Fibroblast of lung (primary cell): ENCODE measurements around the gene C12orf43.

Experiments
- CTCF ChIP-seq, 2 donors: IDR thresholded peaks in 1 of 2; conservative IDR thresholded peaks in 1 of 2; 1 replicate in 1 of 2; 2 replicates in 1 of 2; pipeline ENCODE4 v1.5.1; 2011 to 2012; ENCODE audit warnings: low read length in 2 of 2, control low read depth in 1 of 2, inconsistent platforms in 1 of 2, low read depth in 1 of 2, mild to moderate bottlenecking in 1 of 2
- EZH2 ChIP-seq: IDR thresholded peaks from 2 replicates; pipeline ENCODE4 v1.5.1; 2012; ENCODE audit warnings: low read length, control low read depth, mild to moderate bottlenecking; ENCODE audit errors: missing control alignments

- TF ChIP-seq CTCF (conservative IDR thresholded peaks at IDR 0.05 in 1 of 2, IDR thresholded peaks at IDR 0.05 in 1 of 2; ENCODE audit: low read depth in 1 of 2, low read length in 2 of 2): no peak
- no peak for TF ChIP-seq EZH2
Observed at GRCh38 chr12:120989687-120990086, 26.6 kb downstream of the C12orf43 start.
